Tracheal epithelial cell (primary cell): ENCODE measurements around the gene GTF2H2C. TPM values are rescaled to one million over a fixed set of nuclear protein-coding genes. Genes with fewer than 3 reads are reported as not detected.

ENCODE experiments used
- total RNA-seq: library from RNA; depleted of rRNA; stranded (reverse); fragments of >200 nt; gene quantifications from 2 replicates; pipeline ENCODE4 v1.2.1, GENCODE V29; 2014

Gene GTF2H2C
- 22.2 and 26.4 TPM in 2 replicates for total RNA-seq

GRCh38 chr5:69559908-69560330 lies at the start of gene GTF2H2C:
Gene GTF2H2C (plus strand): TSS chr5:69560191. CDS start chr5:69565133, 4,942 bp downstream.

Other genes starting within 250 kb of the GTF2H2C start
- 3.8 and 3.9 TPM in 2 replicates for gene CCDC125, start 227.4 kb upstream of the GTF2H2C start, total RNA-seq
- gene AK6, start 190.7 kb upstream of the GTF2H2C start, total RNA-seq = 26.0 and 30.3 TPM in 2 replicates
- 60.5 and 74.7 TPM in 2 replicates for gene TAF9, start 190.7 kb upstream of the GTF2H2C start, total RNA-seq
- 18.8 and 20.0 TPM in 2 replicates for gene RAD17, start 190.4 kb upstream of the GTF2H2C start, total RNA-seq
- gene MARVELD2, start 145.1 kb upstream of the GTF2H2C start, total RNA-seq = 24.8 and 27.3 TPM in 2 replicates
- gene OCLN, start 67.4 kb upstream of the GTF2H2C start, total RNA-seq = 38.6 and 104 TPM in 2 replicates